Measurements from ENCODE around the gene CCDC148. TPM values are rescaled to one million over a fixed set of nuclear protein-coding genes. Genes with fewer than 3 reads are reported as not detected.

The CCDC148 gene
- total RNA-seq, 1 donor from 2014 or later: 1.8 TPM

DNA sequence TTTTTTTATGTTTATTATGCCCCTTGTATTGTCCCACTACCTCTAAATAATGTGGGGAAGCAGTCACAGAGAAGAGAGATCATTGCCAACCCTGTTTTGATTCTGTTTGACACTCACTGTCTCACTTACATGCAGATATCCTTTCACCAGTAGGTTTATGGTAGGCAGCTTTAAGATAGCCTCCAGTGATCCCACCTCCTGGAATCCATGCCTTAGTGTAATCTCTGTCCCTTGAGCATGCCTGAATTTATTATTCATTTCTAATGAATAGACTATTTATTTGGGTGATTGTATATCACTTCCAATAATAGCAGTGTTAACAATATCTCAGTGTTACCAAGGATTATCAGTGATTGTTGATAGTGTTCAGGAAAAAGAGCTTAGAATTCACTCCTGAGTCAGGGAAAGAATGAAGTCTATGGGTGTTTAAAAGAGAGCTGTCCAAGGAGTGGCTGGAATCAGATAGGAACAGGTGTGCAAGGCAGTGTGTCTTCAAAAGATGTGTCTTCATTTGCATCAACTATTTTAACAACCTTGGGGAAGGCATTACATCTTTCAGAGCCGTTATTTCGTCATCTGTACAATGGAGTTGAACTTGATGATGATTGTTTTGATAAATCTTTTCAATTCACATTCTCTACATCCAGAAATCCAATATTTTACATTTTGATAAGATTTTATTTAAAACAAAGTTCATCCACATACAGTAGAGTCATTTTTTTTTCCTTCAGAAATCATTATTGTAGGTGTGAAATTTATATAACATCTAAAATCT, 32.1 kb upstream of the CCDC148 start:
- Mint-ChIP-seq H3K4me3 (ENCODE audit: unreplicated experiment) (peak overlapping the region; percentile 5), H3K4me1 (ENCODE audit: low read depth, unreplicated experiment) (peaks cover 47% of the 10 kb centered on the region), H3K27ac (ENCODE audit: unreplicated experiment) (no peak overlapping the region), H3K9me3 (ENCODE audit: unreplicated experiment) (no peaks in the 10 kb centered on the region), H3K36me3 (ENCODE audit: unreplicated experiment) (no peaks in the 10 kb centered on the region), H3K27me3 (ENCODE audit: unreplicated experiment) (peaks cover 1% of the 10 kb centered on the region)
- no peak for DNase-seq
- TF ChIP-seq, protein P1, sequence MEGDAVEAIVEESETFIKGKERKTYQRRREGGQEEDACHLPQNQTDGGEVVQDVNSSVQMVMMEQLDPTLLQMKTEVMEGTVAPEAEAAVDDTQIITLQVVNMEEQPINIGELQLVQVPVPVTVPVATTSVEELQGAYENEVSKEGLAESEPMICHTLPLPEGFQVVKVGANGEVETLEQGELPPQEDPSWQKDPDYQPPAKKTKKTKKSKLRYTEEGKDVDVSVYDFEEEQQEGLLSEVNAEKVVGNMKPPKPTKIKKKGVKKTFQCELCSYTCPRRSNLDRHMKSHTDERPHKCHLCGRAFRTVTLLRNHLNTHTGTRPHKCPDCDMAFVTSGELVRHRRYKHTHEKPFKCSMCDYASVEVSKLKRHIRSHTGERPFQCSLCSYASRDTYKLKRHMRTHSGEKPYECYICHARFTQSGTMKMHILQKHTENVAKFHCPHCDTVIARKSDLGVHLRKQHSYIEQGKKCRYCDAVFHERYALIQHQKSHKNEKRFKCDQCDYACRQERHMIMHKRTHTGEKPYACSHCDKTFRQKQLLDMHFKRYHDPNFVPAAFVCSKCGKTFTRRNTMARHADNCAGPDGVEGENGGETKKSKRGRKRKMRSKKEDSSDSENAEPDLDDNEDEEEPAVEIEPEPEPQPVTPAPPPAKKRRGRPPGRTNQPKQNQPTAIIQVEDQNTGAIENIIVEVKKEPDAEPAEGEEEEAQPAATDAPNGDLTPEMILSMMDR (IDR thresholded peaks at IDR 0.05; ENCODE audit: partially characterized antibody, unreplicated experiment): no peak

DNA sequence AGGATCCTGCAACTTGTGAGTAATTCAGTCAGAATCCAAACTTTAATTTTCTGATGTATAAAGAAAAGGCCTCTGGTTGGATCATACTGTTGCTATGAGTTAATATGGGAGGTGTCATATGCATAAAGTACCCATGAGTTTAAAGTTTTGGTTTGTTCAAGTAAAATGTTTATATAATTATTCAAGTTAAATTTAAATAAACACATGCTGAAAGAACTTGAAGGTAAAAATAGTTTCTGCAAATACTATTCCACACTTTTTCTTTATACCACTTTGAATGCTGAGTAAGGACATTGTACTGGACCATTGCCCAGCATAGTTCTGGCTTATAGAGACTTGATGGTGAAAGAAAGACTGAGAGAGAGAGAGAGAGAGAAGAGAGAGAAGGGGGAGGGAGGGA, 30.9 kb upstream of the CCDC148 start:
- Mint-ChIP-seq H3K9me3 (ENCODE audit: unreplicated experiment) (no peaks in the 10 kb centered on the region), H3K4me1 (ENCODE audit: low read depth, unreplicated experiment) (peaks cover 39% of the 10 kb centered on the region), H3K27ac (ENCODE audit: unreplicated experiment) (no peak overlapping the region), H3K36me3 (ENCODE audit: unreplicated experiment) (no peaks in the 10 kb centered on the region), H3K4me3 (ENCODE audit: unreplicated experiment) (no peak overlapping the region), H3K27me3 (ENCODE audit: unreplicated experiment) (no peaks in the 10 kb centered on the region)
- no peak for DNase-seq
- TF ChIP-seq, protein P1 (IDR thresholded peaks at IDR 0.05; ENCODE audit: partially characterized antibody, unreplicated experiment): no peak

DNA sequence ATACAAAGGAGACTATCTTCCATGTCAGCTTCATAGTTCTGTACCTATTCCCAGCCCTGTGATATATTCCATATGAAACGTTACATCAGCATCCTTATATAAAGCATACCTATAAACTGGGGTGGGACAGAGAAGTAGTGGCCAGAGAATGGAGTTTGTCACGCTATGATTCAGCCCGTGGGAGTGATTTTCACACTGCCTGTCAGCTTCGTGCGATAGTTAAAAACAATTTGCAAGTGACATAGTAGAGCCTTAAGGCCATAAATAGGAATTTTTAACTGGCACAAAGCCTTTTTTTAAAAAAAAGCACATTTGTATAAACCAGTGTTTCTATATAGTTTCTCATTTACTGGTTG, 30.4 kb upstream of the CCDC148 start:
- peaks cover 2% of the 10 kb centered on the region for H3K27me3 Mint-ChIP-seq (ENCODE audit: unreplicated experiment)
- no peak for DNase-seq
- no peaks in the 10 kb centered on the region for H3K36me3 Mint-ChIP-seq (ENCODE audit: unreplicated experiment)
- no peak overlapping the region for H3K27ac Mint-ChIP-seq (ENCODE audit: unreplicated experiment)
- H3K4me1 Mint-ChIP-seq (ENCODE audit: low read depth, unreplicated experiment): peaks cover 36% of the 10 kb centered on the region
- H3K9me3 Mint-ChIP-seq (ENCODE audit: unreplicated experiment): no peaks in the 10 kb centered on the region
- H3K4me3 Mint-ChIP-seq (ENCODE audit: unreplicated experiment): no peak overlapping the region
- TF ChIP-seq, protein P1 (IDR thresholded peaks at IDR 0.05; ENCODE audit: partially characterized antibody, unreplicated experiment): no peak

DNA sequence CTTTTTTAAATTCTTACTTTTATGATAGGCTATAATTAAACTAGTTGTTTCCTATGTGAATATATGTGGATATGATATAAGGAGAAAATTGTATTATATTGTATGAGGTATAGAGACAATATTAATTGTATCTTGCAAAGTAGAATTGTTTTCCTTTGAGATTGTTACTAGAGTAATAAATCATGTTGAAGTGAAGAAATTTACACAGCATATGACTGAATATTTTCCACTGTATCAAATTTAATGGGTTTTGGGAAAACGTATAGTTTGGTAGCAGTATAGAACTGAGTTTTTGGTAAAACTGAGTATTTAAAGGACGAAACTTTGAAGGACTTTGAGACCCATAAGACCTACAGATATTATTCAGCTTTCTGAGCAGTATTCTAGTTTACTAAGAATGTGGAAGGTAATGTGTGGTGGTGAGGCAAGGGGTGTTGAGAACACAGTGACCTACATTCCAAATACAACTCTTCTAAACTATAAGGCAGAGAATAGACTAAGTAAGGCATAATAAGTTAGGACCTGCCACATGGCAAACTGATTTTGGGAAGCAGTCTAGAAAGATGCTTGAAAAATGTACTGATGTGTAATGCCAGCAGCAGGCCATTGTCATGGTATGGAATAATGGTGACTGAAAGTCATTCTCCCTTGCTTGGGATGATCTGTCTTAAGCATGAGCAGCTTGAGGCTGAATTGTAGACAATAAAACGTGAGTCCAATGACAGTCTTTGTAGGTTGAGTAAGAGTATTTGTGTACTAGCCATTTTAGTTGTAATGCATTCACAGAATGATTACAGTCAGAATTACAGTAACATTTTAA, 29.8 kb upstream of the CCDC148 start:
- Mint-ChIP-seq H3K4me1 (ENCODE audit: low read depth, unreplicated experiment) (peaks cover 33% of the 10 kb centered on the region), H3K4me3 (ENCODE audit: unreplicated experiment) (no peak overlapping the region), H3K27me3 (ENCODE audit: unreplicated experiment) (peaks cover 2% of the 10 kb centered on the region), H3K9me3 (ENCODE audit: unreplicated experiment) (no peaks in the 10 kb centered on the region), H3K27ac (ENCODE audit: unreplicated experiment) (no peak overlapping the region), H3K36me3 (ENCODE audit: unreplicated experiment) (no peaks in the 10 kb centered on the region)
- TF ChIP-seq, protein P1 (IDR thresholded peaks at IDR 0.05; ENCODE audit: partially characterized antibody, unreplicated experiment): no peak
- DNase-seq: no peak

Data from glutamatergic neuron (in vitro differentiated cells).